Common myeloid progenitor, CD34-positive (primary cell): ENCODE results near the gene SCN3A.
A peak's percentile ranks its signal among the peaks of the same experiment; 100 is the strongest.

Experiments used
- CTCF ChIA-PET: fragments of 350-600 bp; sonication (Branson Sonifier 250); formaldehyde crosslinking; loops from one replicate; lab custom pipeline; 2021; ENCODE audit warnings: antibody characterized with exemption; lab: Charles Lee
- POLR2A ChIA-PET: fragments of 350-600 bp; sonication (Branson Sonifier 250); formaldehyde crosslinking; loops from one replicate; lab custom pipeline; 2021; ENCODE audit warnings: antibody characterized with exemption; lab: Charles Lee
- DNase-seq, 3 donors: peaks; one replicate each; pipeline versions ENCODE4 v3.0.0 to v3.0.0-alpha.2; 2013
- H3K27ac ChIP-seq, 2 experiments: 1 replicate in 1 of 2; 2 replicates in 1 of 2; pipeline ENCODE4 v1.7.0; 2013; ENCODE audit warnings: inconsistent platforms in 2 of 2, low read length in 2 of 2, mild to moderate bottlenecking in 2 of 2, low read depth in 1 of 2, moderate library complexity in 1 of 2; ENCODE audit not compliant: severe bottlenecking in 2 of 2, insufficient read depth in 1 of 2, poor library complexity in 1 of 2
- H3K27me3 ChIP-seq, 5 experiments: replicated peaks in 2 of 5; 1 replicate in 3 of 5; 2 replicates in 2 of 5; pipeline versions ENCODE4 v1.6.1 to v1.7.0; 2013; ENCODE audit warnings: low read length in 4 of 5, mild to moderate bottlenecking in 2 of 5, moderate library complexity in 2 of 5, inconsistent platforms in 1 of 5; ENCODE audit not compliant: insufficient read depth in 5 of 5, control insufficient read depth in 4 of 5
- H3K36me3 ChIP-seq, 4 experiments: 1 replicate in 2 of 4; 2 replicates in 2 of 4; pipeline versions ENCODE4 v1.6.1 to v1.7.0; 2013; ENCODE audit warnings: low read length in 3 of 4, control low read depth in 1 of 4, mild to moderate bottlenecking in 1 of 4; ENCODE audit not compliant: control insufficient read depth in 4 of 4, insufficient read depth in 4 of 4
- H3K4me1 ChIP-seq, 4 experiments: 1 replicate in 3 of 4; 2 replicates in 1 of 4; pipeline versions ENCODE4 v1.6.1 to v1.7.1; 2013; ENCODE audit warnings: low read length in 3 of 4, mild to moderate bottlenecking in 3 of 4, control low read depth in 1 of 4, inconsistent platforms in 1 of 4, moderate library complexity in 1 of 4; ENCODE audit not compliant: control insufficient read depth in 4 of 4, insufficient read depth in 4 of 4; ENCODE audit errors: control extremely low read depth in 1 of 4
- H3K4me3 ChIP-seq, 7 experiments: 1 replicate in 4 of 7; 2 replicates in 3 of 7; pipeline versions ENCODE4 v1.5.1 to v1.7.0; 2013; ENCODE audit warnings: mild to moderate bottlenecking in 7 of 7, low read length in 6 of 7, moderate library complexity in 6 of 7, inconsistent platforms in 2 of 7, low read depth in 2 of 7, control low read depth in 1 of 7; ENCODE audit not compliant: insufficient read depth in 4 of 7, control insufficient read depth in 1 of 7; ENCODE audit errors: extremely low read depth in 1 of 7
- H3K9me3 ChIP-seq, 5 experiments: 1 replicate in 4 of 5; 2 replicates in 1 of 5; pipeline versions ENCODE4 v1.6.1 to v1.7.1; 2013; ENCODE audit warnings: low read length in 4 of 5, mild to moderate bottlenecking in 2 of 5, inconsistent platforms in 1 of 5, low read depth in 1 of 5, moderate library complexity in 1 of 5; ENCODE audit not compliant: control insufficient read depth in 4 of 5, insufficient read depth in 2 of 5; ENCODE audit errors: control extremely low read depth in 1 of 5
- WGBS: methylation state at CpG from one replicate; pipeline ENCODE4 v1.1.5; 2013; ENCODE audit not compliant: insufficient coverage; 5-methylcytosine and 5-hydroxymethylcytosine counted together

The SCN3A gene

DNA sequence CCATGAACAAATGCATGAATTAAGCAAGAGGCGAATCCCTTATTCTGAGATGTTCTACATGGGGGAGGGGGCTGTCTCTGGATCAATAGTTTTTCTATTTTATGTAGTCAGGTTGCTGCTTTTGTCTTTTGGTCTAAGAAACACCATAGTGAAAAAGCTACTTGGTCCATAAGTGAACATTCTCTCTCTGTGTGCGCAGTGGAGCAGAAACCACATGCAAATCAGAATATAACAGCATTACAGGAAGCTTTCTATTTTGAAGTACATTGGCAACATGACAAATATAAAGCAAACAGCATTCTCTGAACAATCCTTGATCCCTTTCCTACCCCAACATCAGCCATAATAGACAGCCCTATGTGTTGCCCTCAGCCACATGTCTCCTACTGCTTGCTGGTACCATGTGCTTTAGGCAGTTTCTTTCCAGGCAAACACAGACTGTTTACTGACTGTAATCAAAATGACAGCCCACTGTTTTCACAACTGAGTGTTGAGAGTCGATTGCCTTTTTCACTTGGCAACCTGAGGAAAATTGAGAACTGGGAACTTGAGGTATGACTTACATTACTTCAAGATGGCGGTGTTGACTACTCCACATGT is 10.6 kb downstream of the SCN3A start:
- ChIA-PET CTCF (no interaction called here), POLR2A (no interaction called here)
- Histone ChIP-seq H3K4me3 (no peak overlapping the region), H3K36me3 (no peaks in the 10 kb centered on the region), H3K9me3 (no peaks in the 10 kb centered on the region), H3K27me3 (no peaks in the 10 kb centered on the region), H3K4me1 (no peaks in the 10 kb centered on the region), H3K27ac (no peak overlapping the region)
- WGBS: 91% methylated on average over 3 of the region's 4 CpGs
- peak in 1 of 3 donors; percentile 15 for DNase-seq

DNA sequence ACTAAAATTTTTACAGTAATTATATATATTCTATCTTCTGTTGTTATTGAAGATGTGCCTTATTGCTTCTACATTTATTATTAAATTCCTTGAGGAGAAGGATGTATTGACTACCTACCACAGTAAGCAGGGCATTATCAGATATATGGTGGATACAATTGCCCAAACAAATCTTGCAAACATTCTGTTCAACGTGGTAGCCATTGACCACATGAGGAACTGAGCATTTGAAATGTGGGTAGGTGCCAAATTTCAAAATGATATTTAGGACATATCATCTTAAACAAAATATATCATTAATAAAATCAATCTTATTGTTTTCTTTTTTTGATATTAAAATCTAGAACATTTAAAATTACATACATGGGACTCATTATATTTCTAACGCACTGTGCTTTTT is 11.1 kb downstream of the SCN3A start:
- POLR2A ChIA-PET: no interaction called here
- CTCF ChIA-PET: no interaction called here
- Histone ChIP-seq H3K36me3 (no peaks in the 10 kb centered on the region), H3K27ac (no peak overlapping the region), H3K4me1 (no peaks in the 10 kb centered on the region), H3K27me3 (no peaks in the 10 kb centered on the region), H3K9me3 (no peaks in the 10 kb centered on the region), H3K4me3 (no peak overlapping the region)
- 60% methylated on average over 1 of the region's 2 CpGs for WGBS
- DNase-seq: no peak

- Histone ChIP-seq H3K9me3 (no peaks in the 10 kb centered on the region), H3K27ac (no peak overlapping the region), H3K27me3 (no peaks in the 10 kb centered on the region), H3K36me3 (no peaks in the 10 kb centered on the region), H3K4me1 (no peaks in the 10 kb centered on the region), H3K4me3 (no peak overlapping the region)
- CTCF ChIA-PET: interaction anchor here (0.6 to 1.8 kb wide), 3 partner anchors 12 to 48 kb away, joined by 4 read pairs; partner anchors contain the start of genes SCN2A and SCN3A
- POLR2A ChIA-PET: no interaction called here
- DNase-seq: no peak
- WGBS: 100% methylated on average over 1 of the region's 2 CpGs
Observed at GRCh38 chr2:165191096-165191728, 12.6 kb downstream of the SCN3A start.

- POLR2A ChIA-PET: no interaction called here
- H3K9me3 ChIP-seq: peaks cover 0 to under 1% (median 0%) of the 10 kb centered on the region in 5 experiments
- no peak overlapping the region for H3K27ac ChIP-seq
- no peak overlapping the region for H3K4me3 ChIP-seq
- no peaks in the 10 kb centered on the region for H3K36me3 ChIP-seq
- CTCF ChIA-PET: no interaction called here
- no peaks in the 10 kb centered on the region for H3K4me1 ChIP-seq
- no peaks in the 10 kb centered on the region for H3K27me3 ChIP-seq
- 86% methylated on average over 1 of the region's 3 CpGs for WGBS
- no peak for DNase-seq
Observed at GRCh38 chr2:165185633-165186032, 18.2 kb downstream of the SCN3A start.

DNA sequence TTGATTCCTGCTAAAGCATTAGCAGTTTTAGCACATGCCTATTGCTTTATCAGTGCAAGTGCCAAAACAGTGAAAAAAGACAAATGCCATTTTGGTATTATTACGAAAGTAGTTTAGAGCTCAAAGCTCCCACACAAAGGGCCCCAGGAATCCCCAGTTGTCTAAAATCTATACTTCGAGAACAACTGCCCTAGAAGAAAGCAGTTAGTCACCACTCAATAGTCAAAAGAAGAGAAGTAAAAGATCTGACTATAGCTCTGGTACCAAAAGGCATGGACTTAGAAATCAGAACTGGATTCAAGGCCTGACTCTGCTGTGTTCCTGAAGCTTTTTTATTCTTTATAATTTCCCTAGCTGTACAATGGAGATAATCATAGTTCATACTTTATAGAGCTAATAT is 21.8 kb downstream of the SCN3A start:
- POLR2A ChIA-PET: no interaction called here
- 92% methylated on average over 2 of the region's 2 CpGs for WGBS
- no peaks in the 10 kb centered on the region for H3K27me3 ChIP-seq
- no peaks in the 10 kb centered on the region for H3K36me3 ChIP-seq
- no peak overlapping the region for H3K4me3 ChIP-seq
- CTCF ChIA-PET: interaction anchor here (1.5 to 1.7 kb wide), 2 partner anchors 21 to 166 kb away, joined by 3 read pairs; no protein-coding TSS in a partner anchor
- DNase-seq: no peak
- H3K4me1 ChIP-seq: no peaks in the 10 kb centered on the region
- H3K9me3 ChIP-seq: peaks cover 0 to 1% (median 0%) of the 10 kb centered on the region in 5 experiments
- H3K27ac ChIP-seq: no peak overlapping the region

- H3K4me3 ChIP-seq: no peak overlapping the region
- ChIA-PET CTCF (no interaction called here), POLR2A (no interaction called here)
- H3K27ac ChIP-seq: no peak overlapping the region
- H3K27me3 ChIP-seq: no peaks in the 10 kb centered on the region
- H3K36me3 ChIP-seq: no peaks in the 10 kb centered on the region
- no peak for DNase-seq
- H3K9me3 ChIP-seq: peaks cover 0 to 1% (median 0%) of the 10 kb centered on the region in 5 experiments
- WGBS: 100% methylated on average over 1 of the region's 2 CpGs
- H3K4me1 ChIP-seq: no peaks in the 10 kb centered on the region
Observed at GRCh38 chr2:165176780-165177179, 27.1 kb downstream of the SCN3A start.

DNA sequence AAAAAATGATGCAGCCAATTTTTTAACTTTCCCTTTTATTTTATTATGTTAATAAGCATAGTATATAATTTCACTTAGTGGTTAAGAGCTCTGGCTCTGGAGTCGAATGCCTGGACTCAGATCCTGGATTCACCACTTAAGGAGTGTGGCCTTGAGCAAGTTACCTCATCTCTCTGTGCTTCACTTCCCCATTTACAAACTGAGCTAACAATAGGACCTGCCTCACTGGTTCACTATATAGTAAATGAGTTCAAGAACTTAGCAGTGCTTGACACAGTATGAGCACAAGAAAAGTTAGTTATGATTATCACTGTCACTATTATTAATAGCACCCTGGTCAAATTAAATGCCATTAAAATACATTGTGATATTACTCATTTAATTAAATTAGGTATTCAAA is 30.6 kb downstream of the SCN3A start:
- Histone ChIP-seq H3K36me3 (no peaks in the 10 kb centered on the region), H3K27ac (no peak overlapping the region), H3K4me1 (no peaks in the 10 kb centered on the region), H3K4me3 (no peak overlapping the region), H3K9me3 (no peaks in the 10 kb centered on the region), H3K27me3 (no peaks in the 10 kb centered on the region)
- no CpG with 5 or more reads among the region's 1 CpG for WGBS
- ChIA-PET CTCF (interaction anchor here (3.2 kb wide), 1 partner anchor 31 kb away, joined by 8 read pairs; the partner anchor contains the start of gene SCN3A), POLR2A (no interaction called here)
- DNase-seq: peak in 2 of 3 donors; percentile 6 to 7
